ENCODE data around the gene SRGAP3. TPM values are rescaled to one million over a fixed set of nuclear protein-coding genes. Genes with fewer than 3 reads are reported as not detected.

The SRGAP3 gene
- total and polyA plus RNA-seq, 7 donors = 0.69 to 7.7 (median 5.8) TPM

DNA sequence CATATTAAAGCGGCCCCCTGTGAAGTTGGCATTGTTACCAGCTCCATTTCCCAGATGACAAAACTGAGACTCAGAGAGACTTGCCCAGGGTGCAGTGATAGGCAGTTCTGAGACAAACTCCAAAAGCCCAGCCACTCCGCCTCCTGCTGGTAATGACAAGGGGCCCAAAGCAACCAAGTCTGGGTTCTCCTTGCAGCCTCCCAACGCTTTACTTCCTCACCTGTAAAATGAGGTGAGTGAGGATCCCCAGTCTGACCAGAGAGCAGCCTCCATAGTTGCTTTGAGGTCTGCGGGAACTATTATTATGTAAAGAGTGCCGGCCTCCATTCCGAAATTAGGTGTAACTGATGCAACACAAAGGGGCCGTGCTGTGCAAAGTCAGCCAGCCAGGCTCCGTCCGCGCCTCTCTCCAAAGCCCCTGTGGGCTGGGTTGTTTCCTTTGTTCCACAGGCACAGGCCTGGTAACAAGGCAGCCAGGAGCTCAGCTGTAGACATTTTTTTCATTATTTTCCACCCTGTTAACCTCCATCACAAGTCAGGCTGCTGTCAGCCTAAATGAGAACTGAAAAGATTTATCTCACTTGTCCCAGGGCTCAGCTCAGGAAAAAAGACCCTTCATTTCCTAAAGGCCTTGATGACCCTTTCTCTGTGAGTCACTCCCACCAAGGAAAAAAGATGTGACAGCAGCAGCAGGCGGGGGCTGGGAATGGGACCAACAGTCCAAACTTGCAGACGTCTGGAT is 147.0 kb downstream of the SRGAP3 start:
- Histone ChIP-seq H3K36me3 (no peaks in the 10 kb centered on the region), H3K27me3 (no peaks in the 10 kb centered on the region), H3K4me1 (no peaks in the 10 kb centered on the region), H3K9me3 (no peaks in the 10 kb centered on the region), H3K4me3 (no peak overlapping the region), H3K27ac (no peak overlapping the region)
- 88 to 90% methylated on average over 12 of the region's 12 CpGs for WGBS, 2 donors
- DNase-seq = no peak
- intact Hi-C loops (cut with DNase I) = no loop called here
- TF ChIP-seq POLR2AphosphoS5 (IDR thresholded peaks at IDR 0.05) = no peak
- no peak for TF ChIP-seq EP300 (IDR thresholded peaks at IDR 0.05)
- TF ChIP-seq POLR2A (IDR thresholded peaks at IDR 0.05) = no peak
- TF ChIP-seq, protein P1, sequence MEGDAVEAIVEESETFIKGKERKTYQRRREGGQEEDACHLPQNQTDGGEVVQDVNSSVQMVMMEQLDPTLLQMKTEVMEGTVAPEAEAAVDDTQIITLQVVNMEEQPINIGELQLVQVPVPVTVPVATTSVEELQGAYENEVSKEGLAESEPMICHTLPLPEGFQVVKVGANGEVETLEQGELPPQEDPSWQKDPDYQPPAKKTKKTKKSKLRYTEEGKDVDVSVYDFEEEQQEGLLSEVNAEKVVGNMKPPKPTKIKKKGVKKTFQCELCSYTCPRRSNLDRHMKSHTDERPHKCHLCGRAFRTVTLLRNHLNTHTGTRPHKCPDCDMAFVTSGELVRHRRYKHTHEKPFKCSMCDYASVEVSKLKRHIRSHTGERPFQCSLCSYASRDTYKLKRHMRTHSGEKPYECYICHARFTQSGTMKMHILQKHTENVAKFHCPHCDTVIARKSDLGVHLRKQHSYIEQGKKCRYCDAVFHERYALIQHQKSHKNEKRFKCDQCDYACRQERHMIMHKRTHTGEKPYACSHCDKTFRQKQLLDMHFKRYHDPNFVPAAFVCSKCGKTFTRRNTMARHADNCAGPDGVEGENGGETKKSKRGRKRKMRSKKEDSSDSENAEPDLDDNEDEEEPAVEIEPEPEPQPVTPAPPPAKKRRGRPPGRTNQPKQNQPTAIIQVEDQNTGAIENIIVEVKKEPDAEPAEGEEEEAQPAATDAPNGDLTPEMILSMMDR (IDR thresholded peaks at IDR 0.05) = no peak

DNA sequence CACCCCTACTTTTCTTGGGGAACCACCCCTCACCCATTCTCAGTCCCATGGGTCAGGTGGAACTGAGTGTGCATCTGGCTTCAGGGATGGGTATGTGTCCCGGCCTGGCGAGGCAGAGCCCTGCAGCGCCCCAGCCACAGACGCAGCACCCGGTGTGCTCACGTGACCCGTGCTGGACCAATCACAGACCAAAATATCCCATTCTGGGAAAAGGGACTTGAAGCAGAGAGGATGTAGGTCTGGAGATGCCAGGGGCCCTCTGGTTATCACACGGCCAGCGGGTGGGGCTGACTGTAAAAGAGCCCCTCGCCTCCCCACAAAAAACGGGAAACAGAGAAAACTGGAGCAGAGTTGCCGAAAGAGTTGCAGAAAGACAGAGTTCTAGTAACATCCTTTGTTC is 148.2 kb downstream of the SRGAP3 start:
- Histone ChIP-seq H3K36me3 (no peaks in the 10 kb centered on the region), H3K9me3 (no peaks in the 10 kb centered on the region), H3K4me1 (no peaks in the 10 kb centered on the region), H3K27ac (no peak overlapping the region), H3K4me3 (no peak overlapping the region), H3K27me3 (no peaks in the 10 kb centered on the region)
- DNase-seq = no peak
- 84 to 88% methylated on average over 12 of the region's 12 CpGs for WGBS, 2 donors
- intact Hi-C loops (cut with DNase I) = no loop called here
- no peak for TF ChIP-seq EP300 (IDR thresholded peaks at IDR 0.05)
- TF ChIP-seq, protein P1 (IDR thresholded peaks at IDR 0.05) = no peak
- no peak for TF ChIP-seq POLR2AphosphoS5 (IDR thresholded peaks at IDR 0.05)
- TF ChIP-seq POLR2A (IDR thresholded peaks at IDR 0.05) = no peak

DNA sequence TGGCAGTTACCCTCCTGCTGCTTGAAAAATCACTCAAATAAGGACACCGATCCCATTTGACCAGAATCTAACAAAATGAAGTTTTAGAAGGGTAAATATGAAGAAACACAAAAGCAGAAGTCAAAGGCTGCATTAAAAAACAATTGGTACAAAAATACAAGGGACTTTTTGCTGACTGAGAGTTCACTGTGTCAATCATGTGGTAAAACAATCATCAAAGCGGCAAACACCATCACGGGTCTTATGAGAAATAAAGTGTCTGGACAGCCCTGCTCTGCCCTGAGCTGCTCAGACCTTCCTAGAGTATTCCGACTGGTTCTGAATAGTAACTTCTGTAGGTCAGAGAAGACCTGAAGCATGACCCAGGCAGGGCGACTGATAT is 148.9 kb downstream of the SRGAP3 start:
- Histone ChIP-seq H3K27ac (no peak overlapping the region), H3K9me3 (no peaks in the 10 kb centered on the region), H3K4me3 (no peak overlapping the region), H3K36me3 (no peaks in the 10 kb centered on the region), H3K4me1 (no peaks in the 10 kb centered on the region), H3K27me3 (no peaks in the 10 kb centered on the region)
- WGBS, 2 donors = 85 to 88% methylated on average over 5 of the region's 5 CpGs
- no peak for TF ChIP-seq POLR2AphosphoS5 (IDR thresholded peaks at IDR 0.05)
- no peak for TF ChIP-seq EP300 (IDR thresholded peaks at IDR 0.05)
- no peak for TF ChIP-seq POLR2A (IDR thresholded peaks at IDR 0.05)
- TF ChIP-seq, protein P1 (IDR thresholded peaks at IDR 0.05) = no peak
- DNase-seq = no peak
- intact Hi-C loops (cut with DNase I) = no loop called here

DNA sequence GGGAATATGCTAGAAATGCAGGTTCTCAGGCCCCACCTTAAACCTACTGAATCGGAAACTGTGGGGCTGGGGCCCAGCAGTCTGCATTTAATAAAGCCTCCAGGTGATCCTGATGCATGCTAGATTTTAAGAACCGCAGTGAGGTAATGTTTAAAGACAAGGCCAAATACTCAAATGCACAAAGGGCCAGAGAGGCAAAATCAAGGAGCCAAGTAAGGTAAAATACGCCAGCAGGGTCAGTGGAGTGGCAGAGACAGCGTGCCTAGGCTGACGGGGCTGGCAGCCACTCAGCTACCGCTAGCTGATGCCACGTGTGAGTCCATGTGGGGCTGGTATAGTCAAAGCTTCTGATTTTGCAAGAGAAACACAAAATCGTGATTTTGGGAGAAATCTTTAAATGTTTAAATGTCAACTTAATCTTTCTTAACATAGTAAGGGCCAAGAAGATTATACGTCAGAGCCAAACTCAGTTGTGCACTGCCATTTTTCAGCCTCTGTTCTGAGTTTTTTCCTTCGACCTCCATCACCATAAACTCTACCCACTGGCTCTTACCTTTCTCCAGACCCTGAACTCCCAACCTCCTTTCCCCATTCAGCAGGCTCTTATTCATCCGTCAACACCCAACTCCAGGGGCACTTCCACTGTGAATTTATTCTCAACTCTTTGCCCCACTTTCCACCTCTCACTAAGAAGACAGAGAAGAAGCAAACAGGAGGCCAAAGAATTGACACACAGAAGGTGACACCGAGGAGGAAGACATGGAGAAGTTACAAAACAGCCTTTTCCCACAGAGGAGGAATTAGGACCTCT is 149.5 kb downstream of the SRGAP3 start:
- Histone ChIP-seq H3K4me3 (no peak overlapping the region), H3K4me1 (no peaks in the 10 kb centered on the region), H3K27ac (no peak overlapping the region), H3K36me3 (no peaks in the 10 kb centered on the region), H3K9me3 (no peaks in the 10 kb centered on the region), H3K27me3 (no peaks in the 10 kb centered on the region)
- WGBS, 2 donors = 93% methylated on average over 12 of the region's 12 CpGs
- no peak for DNase-seq
- intact Hi-C loops (cut with DNase I) = no loop called here
- TF ChIP-seq EP300 (IDR thresholded peaks at IDR 0.05) (no peak), POLR2A (IDR thresholded peaks at IDR 0.05) (no peak), POLR2AphosphoS5 (IDR thresholded peaks at IDR 0.05) (no peak)
- TF ChIP-seq, protein P1 (IDR thresholded peaks at IDR 0.05) = no peak
